Breast epithelium (tissue), 4 donors: ENCODE results near the gene ST6GALNAC1. TPM values are rescaled to one million over a fixed set of nuclear protein-coding genes. Genes with fewer than 3 reads are reported as not detected.
A peak's percentile ranks its signal among the peaks of the same experiment; 100 is the strongest.
"Not testable (repeated sequence)": the region's sequence is repeated elsewhere in the genome, so short reads cannot be mapped to it uniquely, and the experiment has no call there.

ENCODE experiments used
- DNase-seq, 2 donors: peaks; one replicate each; pipeline ENCODE4 v3.0.0-alpha.2; 2019; ENCODE audit warnings: low spot score in 2 of 2
- H3K27ac ChIP-seq, 2 donors: fragments of 200-600 bp; sonication (generic) in 1 of 2; one replicate each; pipeline ENCODE4 v1.5.1; 2016 to 2019; ENCODE audit warnings: mild to moderate bottlenecking in 1 of 2
- H3K27me3 ChIP-seq, 2 donors: fragments of 200-600 bp; sonication (generic) in 1 of 2; one replicate each; pipeline versions ENCODE4 v1.5.1 to v1.6.0; 2017 to 2019; ENCODE audit warnings: control low read depth in 1 of 2, mild to moderate bottlenecking in 1 of 2
- H3K36me3 ChIP-seq: fragments of 200-600 bp; one replicate; pipeline ENCODE4 v1.5.1; 2019
- H3K4me1 ChIP-seq, 2 donors: fragments of 200-600 bp; sonication (generic); one replicate each; pipeline ENCODE4 v1.5.1; 2016 to 2019; ENCODE audit warnings: control low read depth in 1 of 2
- H3K4me3 ChIP-seq, 3 donors: fragments of 200-600 bp; sonication (generic); 1 replicate in 2 of 3; 2 replicates in 1 of 3; pipeline ENCODE4 v1.5.1; 2016 to 2019; ENCODE audit warnings: mild to moderate bottlenecking in 3 of 3, moderate library complexity in 2 of 3
- H3K9me3 ChIP-seq, 2 donors: fragments of 200-600 bp; sonication (generic) in 1 of 2; one replicate each; pipeline ENCODE4 v1.5.1; 2016 to 2019; ENCODE audit warnings: control low read depth in 1 of 2
- POLR2A ChIP-seq: fragments of 450-650 bp; IDR thresholded peaks from one replicate; pipeline ENCODE4 v1.6.1; 2016; ENCODE audit warnings: antibody characterized with exemption, mild to moderate bottlenecking, moderate library complexity
- POLR2AphosphoS5 ChIP-seq, 3 donors: sonication (generic); formaldehyde crosslinking; IDR thresholded peaks; one replicate each; pipeline ENCODE4 v1.6.1; 2017; ENCODE audit warnings: antibody characterized with exemption in 3 of 3
- intact Hi-C: fragments of 100-400 bp; cut with DNase I; formaldehyde crosslinking; loops from one replicate; pipeline ENCODE4 v1.15.1; 2023; ENCODE audit warnings: low total_unique reads
- total RNA-seq, 3 donors: library from RNA; depleted of rRNA; stranded (reverse); fragments of >200 nt; gene quantifications; one replicate each; pipeline ENCODE4 v1.1.0, GENCODE V29; 2016
- TF ChIP-seq, protein P1 (sequence below), 3 donors: fragments of 450-650 bp; IDR thresholded peaks; one replicate each; pipeline ENCODE4 v1.5.1; 2016 to 2017; ENCODE audit warnings: antibody characterized with exemption in 3 of 3, mild to moderate bottlenecking in 3 of 3, moderate library complexity in 3 of 3

The ST6GALNAC1 gene
- total RNA-seq, 3 donors from 2014 or later: 1.3 to 1.6 (median 1.3) TPM

DNA sequence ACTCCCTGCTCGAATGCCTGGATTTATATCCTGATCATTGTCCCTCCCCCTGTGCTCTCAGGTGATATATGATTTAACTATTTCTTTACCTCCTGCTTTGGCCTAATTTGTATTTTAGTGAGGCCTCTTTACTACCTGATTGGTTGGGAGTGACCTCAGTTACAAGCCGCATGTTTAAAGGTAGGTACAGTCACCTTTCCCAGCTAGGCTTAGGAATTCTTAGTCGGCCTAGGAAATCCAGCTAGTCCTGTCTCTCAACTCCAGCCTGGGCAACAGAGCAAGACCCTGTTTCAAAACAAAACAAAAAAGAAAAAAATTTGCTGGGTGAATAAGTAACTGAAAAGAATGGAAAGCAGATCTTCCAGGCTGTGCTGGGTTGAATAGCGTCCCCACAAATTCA, 31.1 kb downstream of the ST6GALNAC1 start:
- no peak overlapping the region for H3K4me3 ChIP-seq

DNA sequence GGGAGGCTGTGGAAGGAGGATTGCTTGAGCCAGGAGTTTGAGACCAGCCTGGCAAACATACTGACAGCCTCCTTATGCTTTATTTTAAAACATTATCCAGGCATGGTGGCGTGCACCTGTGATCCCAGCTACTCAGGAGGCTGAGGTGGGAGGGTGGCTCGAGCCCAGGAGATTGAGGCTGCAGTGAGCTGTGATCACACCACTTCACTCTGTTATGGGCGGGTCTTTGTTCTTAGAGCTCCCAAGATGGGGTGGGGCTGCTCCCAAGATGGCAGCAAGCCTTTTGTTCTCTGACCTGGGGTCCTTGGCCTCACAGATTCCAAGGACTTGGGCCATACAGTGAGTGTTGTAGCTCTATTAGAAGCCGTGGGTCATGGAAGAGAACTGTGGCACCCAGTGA, 31.8 kb downstream of the ST6GALNAC1 start:
- Histone ChIP-seq H3K9me3 (no peaks in the 10 kb centered on the region), H3K4me1 (no peaks in the 10 kb centered on the region), H3K36me3 (no peaks in the 10 kb centered on the region), H3K4me3 (no peak overlapping the region), H3K27me3 (no peaks in the 10 kb centered on the region), H3K27ac (no peak overlapping the region)
- TF ChIP-seq POLR2AphosphoS5 (IDR thresholded peaks at IDR 0.05): no peak
- no peak for TF ChIP-seq POLR2A
- TF ChIP-seq, protein P1, sequence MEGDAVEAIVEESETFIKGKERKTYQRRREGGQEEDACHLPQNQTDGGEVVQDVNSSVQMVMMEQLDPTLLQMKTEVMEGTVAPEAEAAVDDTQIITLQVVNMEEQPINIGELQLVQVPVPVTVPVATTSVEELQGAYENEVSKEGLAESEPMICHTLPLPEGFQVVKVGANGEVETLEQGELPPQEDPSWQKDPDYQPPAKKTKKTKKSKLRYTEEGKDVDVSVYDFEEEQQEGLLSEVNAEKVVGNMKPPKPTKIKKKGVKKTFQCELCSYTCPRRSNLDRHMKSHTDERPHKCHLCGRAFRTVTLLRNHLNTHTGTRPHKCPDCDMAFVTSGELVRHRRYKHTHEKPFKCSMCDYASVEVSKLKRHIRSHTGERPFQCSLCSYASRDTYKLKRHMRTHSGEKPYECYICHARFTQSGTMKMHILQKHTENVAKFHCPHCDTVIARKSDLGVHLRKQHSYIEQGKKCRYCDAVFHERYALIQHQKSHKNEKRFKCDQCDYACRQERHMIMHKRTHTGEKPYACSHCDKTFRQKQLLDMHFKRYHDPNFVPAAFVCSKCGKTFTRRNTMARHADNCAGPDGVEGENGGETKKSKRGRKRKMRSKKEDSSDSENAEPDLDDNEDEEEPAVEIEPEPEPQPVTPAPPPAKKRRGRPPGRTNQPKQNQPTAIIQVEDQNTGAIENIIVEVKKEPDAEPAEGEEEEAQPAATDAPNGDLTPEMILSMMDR (IDR thresholded peaks at IDR 0.05): no peak
- no peak for DNase-seq
- intact Hi-C loops: no loop called here

More for the DNA sequence above, 31.1 kb downstream of the ST6GALNAC1 start:
- Histone ChIP-seq H3K4me1 (no peaks in the 10 kb centered on the region), H3K27ac (peak overlapping the region in 1 of 2 donors; percentile 38), H3K36me3 (no peaks in the 10 kb centered on the region), H3K27me3 (no peaks in the 10 kb centered on the region), H3K9me3 (no peaks in the 10 kb centered on the region)
- intact Hi-C loops: no loop called here
- no peak for DNase-seq
- TF ChIP-seq, protein P1 (IDR thresholded peaks at IDR 0.05): no peak
- TF ChIP-seq POLR2A (no peak), POLR2AphosphoS5 (IDR thresholded peaks at IDR 0.05) (no peak)

DNA sequence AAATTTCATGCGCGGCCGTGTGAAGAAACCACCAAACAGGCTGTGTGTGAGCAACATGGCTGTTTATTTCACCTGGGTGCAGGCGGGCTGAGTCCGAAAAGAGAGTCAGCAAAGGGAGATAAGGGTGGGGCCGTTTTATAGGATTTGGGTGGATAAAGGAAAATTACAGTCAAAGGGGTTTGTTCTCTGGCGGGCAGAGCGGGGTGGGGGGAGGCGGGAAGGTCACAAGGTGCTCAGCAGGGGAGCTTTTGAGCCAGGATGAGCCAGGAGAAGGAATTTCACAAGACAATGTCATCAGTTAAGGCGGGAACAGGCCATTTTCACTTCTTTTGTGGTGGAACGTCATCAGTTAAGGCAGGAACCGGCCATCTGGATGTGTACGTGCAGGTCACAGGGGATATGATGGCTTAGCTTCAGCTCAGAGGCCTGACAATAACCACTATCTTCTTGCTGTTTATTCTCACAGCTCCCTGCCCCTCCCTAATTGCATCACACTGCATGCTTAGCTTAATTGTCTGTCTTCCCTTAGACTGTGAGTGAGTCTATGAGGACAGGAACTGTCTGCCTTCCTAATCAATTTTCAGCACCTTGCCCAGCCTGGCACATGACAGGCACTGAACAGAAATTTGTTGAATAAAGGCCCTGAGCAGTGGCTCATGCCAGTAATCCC, 32.3 kb downstream of the ST6GALNAC1 start:
- H3K9me3 ChIP-seq, H3K36me3 ChIP-seq, H3K27ac ChIP-seq, H3K4me3 ChIP-seq, H3K4me1 ChIP-seq, intact Hi-C loops, H3K27me3 ChIP-seq, DNase-seq: not testable (repeated sequence)

DNA sequence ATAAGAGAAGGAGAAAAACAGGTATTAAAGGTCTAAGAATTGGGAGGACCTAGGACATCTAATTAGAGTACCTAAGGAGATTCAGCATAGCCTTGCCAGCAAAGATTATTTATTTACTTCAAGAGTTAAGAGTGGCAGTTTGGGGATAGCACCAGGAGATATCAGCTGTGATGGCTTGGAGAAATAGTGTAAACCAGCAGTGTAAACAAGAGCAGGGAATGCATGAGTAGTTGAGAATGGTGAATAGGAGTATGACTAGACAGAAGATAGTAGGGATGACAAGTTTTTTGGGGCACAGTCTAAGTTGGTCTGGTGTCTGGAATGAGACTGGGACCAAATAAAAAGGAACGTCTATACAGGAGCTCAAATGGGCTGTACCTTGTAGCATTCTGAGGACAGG, 36.9 kb downstream of the ST6GALNAC1 start:
- H3K9me3 ChIP-seq, DNase-seq, intact Hi-C loops, H3K4me3 ChIP-seq, H3K27me3 ChIP-seq, H3K4me1 ChIP-seq, H3K36me3 ChIP-seq, H3K27ac ChIP-seq: not testable (repeated sequence)

DNA sequence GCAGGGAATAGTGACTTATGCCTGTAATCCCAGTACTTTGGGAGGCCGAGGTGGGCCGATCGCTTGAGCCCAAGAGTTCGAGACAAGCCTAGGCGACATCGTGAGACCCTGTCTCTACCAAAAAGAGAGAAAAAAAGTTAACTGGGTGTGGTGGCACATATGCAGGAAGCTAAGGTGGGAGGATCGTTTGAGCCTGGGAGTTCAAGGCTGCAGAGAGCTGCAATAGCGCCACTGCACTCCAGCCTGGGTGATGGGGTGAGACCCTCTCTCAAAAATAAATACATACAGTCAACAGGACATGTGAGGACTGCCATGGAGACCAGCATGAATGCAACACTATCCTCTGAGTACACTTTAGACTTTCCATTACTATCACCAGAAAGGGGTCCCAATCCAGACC, 42.5 kb downstream of the ST6GALNAC1 start:
- Histone ChIP-seq H3K27ac (peak overlapping the region in 1 of 2 donors; percentile 8), H3K4me3 (no peak overlapping the region), H3K4me1 (peaks cover 0 to 4% of the 10 kb centered on the region in 2 donors), H3K9me3 (no peaks in the 10 kb centered on the region), H3K27me3 (no peaks in the 10 kb centered on the region), H3K36me3 (no peaks in the 10 kb centered on the region)
- no peak for DNase-seq
- TF ChIP-seq, protein P1 (IDR thresholded peaks at IDR 0.05): no peak
- TF ChIP-seq POLR2AphosphoS5 (IDR thresholded peaks at IDR 0.05) (no peak), POLR2A (no peak)
- intact Hi-C loops: no loop called here

DNA sequence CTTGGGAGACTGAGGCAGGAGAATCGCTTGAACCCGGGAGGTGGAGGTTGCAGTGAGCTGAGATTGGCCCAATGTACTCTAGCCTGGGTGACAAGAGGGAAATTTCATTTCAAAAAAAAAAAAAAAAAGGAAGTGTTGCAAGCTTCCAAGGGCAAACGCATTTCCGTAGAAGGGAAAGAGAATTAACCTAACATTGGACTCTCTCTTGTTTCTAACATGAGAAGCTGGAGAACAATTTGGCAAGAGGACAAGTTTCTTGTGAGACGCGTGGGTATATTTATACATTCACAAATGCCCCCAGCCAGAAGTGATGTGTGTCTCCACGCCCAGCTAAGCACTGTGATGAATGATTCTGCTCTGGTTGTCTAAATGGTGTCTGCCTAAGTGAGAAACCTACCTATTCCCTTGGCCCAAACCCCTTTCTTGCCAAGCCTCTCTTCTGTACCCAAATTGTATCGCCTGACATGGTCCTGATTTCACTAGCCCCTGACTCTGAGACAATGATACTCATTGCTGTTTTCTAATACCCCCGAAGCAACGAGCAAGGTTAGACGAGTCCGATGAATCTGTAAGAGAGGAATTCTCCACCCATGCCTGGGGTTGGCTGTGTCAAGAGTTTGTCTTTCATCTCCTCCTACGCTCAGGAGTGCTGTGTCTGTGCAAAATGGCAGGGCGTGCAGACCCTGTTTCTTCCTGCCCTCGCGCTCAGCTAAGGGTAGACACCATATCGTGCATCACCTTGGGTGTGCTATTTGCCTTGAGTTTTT, 43.7 kb downstream of the ST6GALNAC1 start:
- no peaks in the 10 kb centered on the region for H3K36me3 ChIP-seq
- H3K27me3 ChIP-seq: no peaks in the 10 kb centered on the region
- H3K4me3 ChIP-seq: no peak overlapping the region
- peak overlapping the region; percentile 59 to 74 for H3K27ac ChIP-seq
- H3K9me3 ChIP-seq: no peaks in the 10 kb centered on the region
- TF ChIP-seq POLR2A (no peak), POLR2AphosphoS5 (IDR thresholded peaks at IDR 0.05) (no peak)
- TF ChIP-seq, protein P1 (IDR thresholded peaks at IDR 0.05): no peak
- peaks cover 0 to 4% of the 10 kb centered on the region in 2 donors for H3K4me1 ChIP-seq
- no peak for DNase-seq
- intact Hi-C loops: no loop called here
